ENCODE data around the gene WRNIP1. TPM values are rescaled to one million over a fixed set of nuclear protein-coding genes. Genes with fewer than 3 reads are reported as not detected.

The WRNIP1 gene
- total and polyA plus RNA-seq, 2 of the 13 experiments (the other 11 are each of a cell fraction or from before 2014, with no cell fraction given), result 77.7 to 90.3 TPM

DNA sequence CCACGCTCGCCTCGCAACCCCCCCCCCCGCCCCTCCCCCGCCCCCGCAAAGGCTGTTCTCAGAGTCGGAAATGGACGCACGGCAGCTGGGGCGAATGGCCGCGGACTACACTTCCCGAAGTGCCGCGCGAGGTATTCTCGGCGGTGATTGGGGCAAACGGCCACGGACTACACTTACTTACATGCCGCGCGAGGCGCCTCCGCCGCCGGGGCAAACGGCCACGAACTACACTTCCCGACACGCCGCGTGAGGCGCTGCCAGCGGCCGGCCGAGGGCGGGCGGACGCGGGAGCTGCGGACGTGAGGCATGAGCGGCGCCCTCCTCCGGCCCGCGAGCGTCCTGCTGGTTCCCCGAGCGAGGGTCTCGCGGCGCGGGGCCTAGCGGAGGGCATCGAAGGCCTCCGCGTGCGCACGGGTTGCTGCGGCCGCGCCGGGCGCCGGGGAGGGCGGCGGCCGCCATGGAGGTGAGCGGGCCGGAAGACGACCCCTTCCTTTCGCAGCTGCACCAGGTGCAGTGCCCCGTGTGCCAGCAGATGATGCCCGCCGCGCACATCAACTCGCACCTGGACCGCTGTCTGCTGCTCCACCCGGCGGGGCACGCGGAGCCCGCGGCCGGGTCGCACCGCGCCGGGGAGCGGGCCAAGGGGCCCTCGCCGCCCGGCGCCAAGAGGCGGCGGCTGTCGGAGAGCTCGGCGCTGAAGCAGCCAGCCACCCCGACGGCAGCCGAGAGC lies at the start of gene WRNIP1 (continued):
- TF ChIP-seq, protein P1, sequence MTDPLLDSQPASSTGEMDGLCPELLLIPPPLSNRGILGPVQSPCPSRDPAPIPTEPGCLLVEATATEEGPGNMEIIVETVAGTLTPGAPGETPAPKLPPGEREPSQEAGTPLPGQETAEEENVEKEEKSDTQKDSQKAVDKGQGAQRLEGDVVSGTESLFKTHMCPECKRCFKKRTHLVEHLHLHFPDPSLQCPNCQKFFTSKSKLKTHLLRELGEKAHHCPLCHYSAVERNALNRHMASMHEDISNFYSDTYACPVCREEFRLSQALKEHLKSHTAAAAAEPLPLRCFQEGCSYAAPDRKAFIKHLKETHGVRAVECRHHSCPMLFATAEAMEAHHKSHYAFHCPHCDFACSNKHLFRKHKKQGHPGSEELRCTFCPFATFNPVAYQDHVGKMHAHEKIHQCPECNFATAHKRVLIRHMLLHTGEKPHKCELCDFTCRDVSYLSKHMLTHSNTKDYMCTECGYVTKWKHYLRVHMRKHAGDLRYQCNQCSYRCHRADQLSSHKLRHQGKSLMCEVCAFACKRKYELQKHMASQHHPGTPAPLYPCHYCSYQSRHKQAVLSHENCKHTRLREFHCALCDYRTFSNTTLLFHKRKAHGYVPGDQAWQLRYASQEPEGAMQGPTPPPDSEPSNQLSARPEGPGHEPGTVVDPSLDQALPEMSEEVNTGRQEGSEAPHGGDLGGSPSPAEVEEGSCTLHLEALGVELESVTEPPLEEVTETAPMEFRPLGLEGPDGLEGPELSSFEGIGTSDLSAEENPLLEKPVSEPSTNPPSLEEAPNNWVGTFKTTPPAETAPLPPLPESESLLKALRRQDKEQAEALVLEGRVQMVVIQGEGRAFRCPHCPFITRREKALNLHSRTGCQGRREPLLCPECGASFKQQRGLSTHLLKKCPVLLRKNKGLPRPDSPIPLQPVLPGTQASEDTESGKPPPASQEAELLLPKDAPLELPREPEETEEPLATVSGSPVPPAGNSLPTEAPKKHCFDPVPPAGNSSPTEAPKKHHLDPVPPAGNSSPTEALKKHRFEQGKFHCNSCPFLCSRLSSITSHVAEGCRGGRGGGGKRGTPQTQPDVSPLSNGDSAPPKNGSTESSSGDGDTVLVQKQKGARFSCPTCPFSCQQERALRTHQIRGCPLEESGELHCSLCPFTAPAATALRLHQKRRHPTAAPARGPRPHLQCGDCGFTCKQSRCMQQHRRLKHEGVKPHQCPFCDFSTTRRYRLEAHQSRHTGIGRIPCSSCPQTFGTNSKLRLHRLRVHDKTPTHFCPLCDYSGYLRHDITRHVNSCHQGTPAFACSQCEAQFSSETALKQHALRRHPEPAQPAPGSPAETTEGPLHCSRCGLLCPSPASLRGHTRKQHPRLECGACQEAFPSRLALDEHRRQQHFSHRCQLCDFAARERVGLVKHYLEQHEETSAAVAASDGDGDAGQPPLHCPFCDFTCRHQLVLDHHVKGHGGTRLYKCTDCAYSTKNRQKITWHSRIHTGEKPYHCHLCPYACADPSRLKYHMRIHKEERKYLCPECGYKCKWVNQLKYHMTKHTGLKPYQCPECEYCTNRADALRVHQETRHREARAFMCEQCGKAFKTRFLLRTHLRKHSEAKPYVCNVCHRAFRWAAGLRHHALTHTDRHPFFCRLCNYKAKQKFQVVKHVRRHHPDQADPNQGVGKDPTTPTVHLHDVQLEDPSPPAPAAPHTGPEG (CRISPR knock-in tag; IDR thresholded peaks at IDR 0.05), result peak; percentile 50; the same call in 1 of the 2 replicates
- TF ChIP-seq CCAR2 (optimal IDR thresholded peaks at IDR 0.05; ENCODE audit: low read depth, low read length), result no peak
- TF ChIP-seq, protein P2, sequence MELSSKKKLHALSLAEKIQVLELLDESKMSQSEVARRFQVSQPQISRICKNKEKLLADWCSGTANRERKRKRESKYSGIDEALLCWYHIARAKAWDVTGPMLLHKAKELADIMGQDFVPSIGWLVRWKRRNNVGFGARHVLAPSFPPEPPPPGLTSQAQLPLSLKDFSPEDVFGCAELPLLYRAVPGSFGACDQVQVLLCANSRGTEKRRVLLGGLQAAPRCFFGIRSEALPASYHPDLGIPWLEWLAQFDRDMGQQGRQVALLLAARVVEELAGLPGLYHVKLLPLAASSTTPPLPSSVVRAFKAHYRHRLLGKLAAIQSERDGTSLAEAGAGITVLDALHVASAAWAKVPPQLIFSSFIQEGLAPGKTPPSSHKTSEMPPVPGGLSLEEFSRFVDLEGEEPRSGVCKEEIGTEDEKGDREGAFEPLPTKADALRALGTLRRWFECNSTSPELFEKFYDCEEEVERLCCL (CRISPR knock-in tag; IDR thresholded peaks at IDR 0.05; ENCODE audit: borderline replicate concordance), result no peak
- TF ChIP-seq RCOR2 (CRISPR knock-in tag; IDR thresholded peaks at IDR 0.05), result no peak
- peak; percentile 26; the same call in 1 of the 2 replicates for TF ChIP-seq WIZ (CRISPR knock-in tag; IDR thresholded peaks at IDR 0.05)
- peak; percentile 68 for TF ChIP-seq PHF20 (CRISPR knock-in tag; IDR thresholded peaks at IDR 0.05)
- TF ChIP-seq NR2F2 (IDR thresholded peaks at IDR 0.05; ENCODE audit: borderline replicate concordance, low read depth), result peak; percentile 47; the same call in 1 of the 2 replicates
- TF ChIP-seq ZSCAN12 (CRISPR knock-in tag; IDR thresholded peaks at IDR 0.05), result 0 out of 2 replicates have a peak, but pooled peaks have one; percentile 4
- TF ChIP-seq SIX4 (CRISPR knock-in tag; IDR thresholded peaks at IDR 0.05), result 0 out of 2 replicates have a peak, but pooled peaks have one; percentile 11
- peak; percentile 33 for TF ChIP-seq ZNF441 (CRISPR knock-in tag; IDR thresholded peaks at IDR 0.05; ENCODE audit: borderline replicate concordance)
- 0 out of 2 replicates have a peak, but pooled peaks have one; percentile 46 for TF ChIP-seq CHCHD3 (CRISPR knock-in tag; IDR thresholded peaks at IDR 0.05)
- TF ChIP-seq ZSCAN21 (CRISPR knock-in tag; IDR thresholded peaks at IDR 0.05; ENCODE audit: borderline replicate concordance), result peak; percentile 81; the same call in 1 of the 2 replicates
- no peak for TF ChIP-seq CBX1 (IDR thresholded peaks at IDR 0.05; ENCODE audit: low read depth)
- no peak for TF ChIP-seq SIX1 (CRISPR knock-in tag; IDR thresholded peaks at IDR 0.05; ENCODE audit: borderline replicate concordance)
- peak; percentile 87 for TF ChIP-seq SALL1 (CRISPR knock-in tag; IDR thresholded peaks at IDR 0.05)
- peak; percentile 93 for TF ChIP-seq HES4 (CRISPR knock-in tag; IDR thresholded peaks at IDR 0.05; ENCODE audit: borderline replicate concordance)
- no peak for TF ChIP-seq POLR2AphosphoS2 (IDR thresholded peaks at IDR 0.05; ENCODE audit: low read depth, low read length)
- TF ChIP-seq JUND (CRISPR knock-in tag; IDR thresholded peaks at IDR 0.05), result no peak
- TF ChIP-seq FOXK2 (IDR thresholded peaks at IDR 0.05), result no peak
- no peak for TF ChIP-seq ZNF781 (CRISPR knock-in tag; IDR thresholded peaks at IDR 0.05; ENCODE audit: borderline replicate concordance, not compliant biosample characterization)

All from HepG2 (cell line).